ENCODE measurements around the gene TLE4. TPM values are rescaled to one million over a fixed set of nuclear protein-coding genes. Genes with fewer than 3 reads are reported as not detected.

The TLE4 gene
- total RNA-seq, 1 donor from 2014 or later = 21.7 TPM

GRCh38 chr9:79660615-79661014, 88.8 kb downstream of the TLE4 start:
- intact Hi-C loops (cut with micrococcal nuclease) = no loop called here

GRCh38 chr9:79661279-79661678, 89.5 kb downstream of the TLE4 start:
- intact Hi-C loops (cut with micrococcal nuclease) = no loop called here

- intact Hi-C loops (cut with micrococcal nuclease) = no loop called here
These were observed 90.2 kb downstream of the TLE4 start for GRCh38 chr9:79661886-79662536.

GRCh38 chr9:79662537-79662956, 90.8 kb downstream of the TLE4 start:
- intact Hi-C loops (cut with micrococcal nuclease) = no loop called here

- intact Hi-C loops (cut with micrococcal nuclease) = no loop called here
These were observed 91.5 kb downstream of the TLE4 start for GRCh38 chr9:79663300-79663699.

GRCh38 chr9:79663878-79664277, 92.1 kb downstream of the TLE4 start:
- intact Hi-C loops (cut with micrococcal nuclease) = no loop called here

GRCh38 chr9:79664375-79664831, 92.6 kb downstream of the TLE4 start:
- intact Hi-C loops (cut with micrococcal nuclease) = no loop called here

- intact Hi-C loops (cut with micrococcal nuclease) = no loop called here
These were observed 93.6 kb downstream of the TLE4 start for GRCh38 chr9:79665369-79665768.

- intact Hi-C loops (cut with micrococcal nuclease) = no loop called here
These were observed 94.2 kb downstream of the TLE4 start for GRCh38 chr9:79665931-79666330.

GRCh38 chr9:79667120-79667519, 95.4 kb downstream of the TLE4 start:
- intact Hi-C loops (cut with micrococcal nuclease) = no loop called here

- intact Hi-C loops (cut with micrococcal nuclease) = no loop called here
These were observed 96.2 kb downstream of the TLE4 start for GRCh38 chr9:79667817-79668436.

- intact Hi-C loops (cut with micrococcal nuclease) = no loop called here
These were observed 97.2 kb downstream of the TLE4 start for GRCh38 chr9:79668956-79669355.

- intact Hi-C loops (cut with micrococcal nuclease) = loop anchor here (5.0 kb wide), 1 partner anchor 38 kb away; no protein-coding TSS in a partner anchor
These were observed 98.7 kb downstream of the TLE4 start for GRCh38 chr9:79670269-79670961.

- intact Hi-C loops (cut with micrococcal nuclease) = loop anchor here (5.0 kb wide), 1 partner anchor 39 kb away; no protein-coding TSS in a partner anchor
These were observed 99.8 kb downstream of the TLE4 start for GRCh38 chr9:79671558-79671957.

GRCh38 chr9:79672236-79672635, 100.5 kb downstream of the TLE4 start:
- intact Hi-C loops (cut with micrococcal nuclease) = loop anchor here (5.0 kb wide), 1 partner anchor 40 kb away; no protein-coding TSS in a partner anchor

- intact Hi-C loops (cut with micrococcal nuclease) = loop anchor here (5.0 kb wide), 1 partner anchor 41 kb away; no protein-coding TSS in a partner anchor
These were observed 101.1 kb downstream of the TLE4 start for GRCh38 chr9:79672891-79673290.

GRCh38 chr9:79673614-79674013, 101.8 kb downstream of the TLE4 start:
- intact Hi-C loops (cut with micrococcal nuclease) = loop anchor here (5.0 kb wide), 1 partner anchor 41 kb away; no protein-coding TSS in a partner anchor

- intact Hi-C loops (cut with micrococcal nuclease) = loop anchor here (5.0 kb wide), 1 partner anchor 42 kb away; no protein-coding TSS in a partner anchor
These were observed 102.5 kb downstream of the TLE4 start for GRCh38 chr9:79674052-79674777.

- intact Hi-C loops (cut with micrococcal nuclease) = no loop called here
These were observed 109.8 kb downstream of the TLE4 start for GRCh38 chr9:79681576-79681975.

- intact Hi-C loops (cut with micrococcal nuclease) = no loop called here
These were observed 110.4 kb downstream of the TLE4 start for GRCh38 chr9:79682076-79682736.

GRCh38 chr9:79684059-79684458, 112.3 kb downstream of the TLE4 start:
- intact Hi-C loops (cut with micrococcal nuclease) = no loop called here
